Activated CD4-positive, alpha-beta T cell treated with anti-CD3 and anti-CD28 coated beads, Interleukin-2, amount 50 U/mL, for 4 hours (primary cell): Measurements from ENCODE around the gene SLC25A15.
"Not testable (repeated sequence)": the region's sequence is repeated elsewhere in the genome, so short reads cannot be mapped to it uniquely, and the experiment has no call there.

Experiments used
- DNase-seq, 2 experiments: peaks; one replicate each; pipeline ENCODE4 v3.0.0-alpha.2; 2020

SLC25A15 gene

GRCh38 chr13:40818926-40819325 lies 29.5 kb downstream of the SLC25A15 start:
- no peak for DNase-seq

DNA sequence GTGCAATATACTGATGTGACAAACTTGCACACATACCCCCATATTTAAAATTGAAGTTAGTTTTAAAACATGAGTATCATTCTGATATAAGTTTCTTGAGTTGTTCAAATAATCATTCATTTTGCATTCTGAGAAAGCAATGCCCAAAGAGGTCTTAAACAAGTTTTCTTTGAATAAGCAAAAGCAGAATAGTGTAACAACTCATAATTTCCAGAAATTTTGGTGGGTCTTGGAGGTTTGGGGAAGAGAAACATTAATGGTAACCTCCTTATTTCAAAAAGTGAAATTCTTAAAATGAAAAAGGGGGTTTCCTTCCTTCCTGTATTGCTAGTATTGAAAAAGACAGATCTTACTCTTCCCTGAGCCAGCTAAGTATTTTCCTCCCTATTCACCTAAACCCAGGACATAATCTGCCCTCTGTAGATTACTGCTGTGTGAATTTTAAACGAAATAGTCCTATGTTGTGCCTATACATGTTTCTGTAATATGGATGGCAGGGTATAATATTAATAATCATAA lies 30.4 kb downstream of the SLC25A15 start:
- DNase-seq: no peak

- not testable (repeated sequence) for DNase-seq
Observed at GRCh38 chr13:40839725-40840124, 50.3 kb downstream of the SLC25A15 start.

- DNase-seq: not testable (repeated sequence)
Observed at GRCh38 chr13:40840955-40841354, 51.5 kb downstream of the SLC25A15 start.
